GM11168 (cell line): ENCODE results near the gene IL27RA.

Experiments used
- in situ Hi-C: fragments of 300-500 bp; cut with MboI; formaldehyde crosslinking; loops from one replicate; pipeline ENCODE4 v1.12.0; 2022; ENCODE audit warnings: low sequenced_read_pairs; ENCODE audit not compliant: unreplicated experiment

IL27RA gene

GRCh38 chr19:14080887-14081796, 49.6 kb downstream of the IL27RA start:
- in situ Hi-C loops: no loop called here

- in situ Hi-C loops: no loop called here
Measured at GRCh38 chr19:14081797-14082674, 50.5 kb downstream of the IL27RA start.

- in situ Hi-C loops: no loop called here
Measured at GRCh38 chr19:14082675-14082960, 51.1 kb downstream of the IL27RA start.

- in situ Hi-C loops: no loop called here
Measured at GRCh38 chr19:14085309-14085995, 53.9 kb downstream of the IL27RA start, which contains the start of gene C19orf67. C19orf67 (minus strand) TSS chr19:14085783; CDS start chr19:14085627, 156 bp downstream.

- in situ Hi-C loops: no loop called here
Measured at GRCh38 chr19:14086098-14086497, 54.5 kb downstream of the IL27RA start.

GRCh38 chr19:14088634-14089411, 57.3 kb downstream of the IL27RA start:
- in situ Hi-C loops: no loop called here

GRCh38 chr19:14089412-14089661, 57.8 kb downstream of the IL27RA start:
- in situ Hi-C loops: no loop called here

GRCh38 chr19:14089662-14090508, 58.3 kb downstream of the IL27RA start:
- in situ Hi-C loops: no loop called here

GRCh38 chr19:14090509-14091080, 59.0 kb downstream of the IL27RA start, which contains the start of gene SAMD1:
SAMD1 (minus strand) TSS chr19:14090751.
- in situ Hi-C loops: no loop called here

GRCh38 chr19:14091081-14091812, 59.7 kb downstream of the IL27RA start:
- in situ Hi-C loops: no loop called here

GRCh38 chr19:14091813-14092462, 60.4 kb downstream of the IL27RA start:
- in situ Hi-C loops: no loop called here

- in situ Hi-C loops: no loop called here
Measured at GRCh38 chr19:14093117-14093823, 61.7 kb downstream of the IL27RA start.

GRCh38 chr19:14094854-14095253, 63.3 kb downstream of the IL27RA start:
- in situ Hi-C loops: no loop called here

- in situ Hi-C loops: no loop called here
Measured at GRCh38 chr19:14096272-14096992, 64.9 kb downstream of the IL27RA start.

GRCh38 chr19:14097532-14098151, 66.1 kb downstream of the IL27RA start:
- in situ Hi-C loops: no loop called here

GRCh38 chr19:14101003-14101545, 69.5 kb downstream of the IL27RA start:
- in situ Hi-C loops: no loop called here
